ENCODE measurements around the gene RPL10A. TPM values are rescaled to one million over a fixed set of nuclear protein-coding genes. Genes with fewer than 3 reads are reported as not detected.

Gene RPL10A
- total and polyA plus RNA-seq, 2 of the 13 experiments (the other 11 are each of a cell fraction or from before 2014, with no cell fraction given), result 1,854 to 2,726 TPM

DNA sequence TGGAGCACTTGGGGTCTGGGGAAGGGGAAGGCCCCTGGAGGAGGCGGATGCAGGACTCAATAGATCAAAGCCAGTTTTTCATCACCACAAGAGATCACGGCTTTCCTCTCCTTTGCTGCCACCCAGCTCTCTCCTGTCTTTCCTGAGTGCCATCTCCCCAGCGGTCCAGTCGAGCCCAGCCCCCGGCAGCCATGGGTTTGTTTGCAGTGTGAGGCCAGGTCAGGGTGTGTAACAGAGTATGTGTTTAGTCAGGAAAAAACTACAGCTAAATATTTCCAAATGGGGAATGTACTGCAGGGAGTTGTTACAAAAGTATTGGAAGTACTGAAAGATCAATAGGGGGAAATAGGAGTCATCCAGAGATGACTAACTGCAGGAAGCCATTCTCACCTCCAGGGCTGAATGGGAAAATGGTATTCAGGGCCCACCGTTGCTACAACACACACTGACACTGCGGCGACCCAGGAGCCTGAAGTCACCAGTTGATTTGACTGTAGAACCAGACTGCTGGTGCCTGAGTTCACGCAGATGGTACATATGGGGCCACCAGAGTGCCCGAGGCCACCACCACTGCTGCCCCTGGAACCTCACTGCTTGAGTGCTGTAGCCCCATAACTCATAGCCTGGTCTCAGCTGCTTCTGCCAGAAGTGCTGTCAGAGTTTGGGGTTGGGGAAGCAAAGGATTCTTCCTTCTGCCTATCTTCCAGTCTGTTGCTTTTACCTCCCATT, 39.6 kb upstream of the RPL10A start (continued):
- TF ChIP-seq, protein P1, sequence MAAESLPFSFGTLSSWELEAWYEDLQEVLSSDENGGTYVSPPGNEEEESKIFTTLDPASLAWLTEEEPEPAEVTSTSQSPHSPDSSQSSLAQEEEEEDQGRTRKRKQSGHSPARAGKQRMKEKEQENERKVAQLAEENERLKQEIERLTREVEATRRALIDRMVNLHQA (CRISPR knock-in tag; IDR thresholded peaks at IDR 0.05), result no peak
- TF ChIP-seq ZNF577 (CRISPR knock-in tag; IDR thresholded peaks at IDR 0.05; ENCODE audit: borderline replicate concordance, low read depth), result no peak
- TF ChIP-seq ZNF138 (CRISPR knock-in tag; IDR thresholded peaks at IDR 0.05; ENCODE audit: low read depth), result no peak
- no peak for TF ChIP-seq ZNF747 (CRISPR knock-in tag; IDR thresholded peaks at IDR 0.05; ENCODE audit: borderline replicate concordance)
- 0 out of 2 replicates have a peak, but pooled peaks have one; percentile 43 for TF ChIP-seq WIZ (CRISPR knock-in tag; IDR thresholded peaks at IDR 0.05)
- no peak for TF ChIP-seq ZFP36L1 (CRISPR knock-in tag; IDR thresholded peaks at IDR 0.05)
- TF ChIP-seq, protein P2, sequence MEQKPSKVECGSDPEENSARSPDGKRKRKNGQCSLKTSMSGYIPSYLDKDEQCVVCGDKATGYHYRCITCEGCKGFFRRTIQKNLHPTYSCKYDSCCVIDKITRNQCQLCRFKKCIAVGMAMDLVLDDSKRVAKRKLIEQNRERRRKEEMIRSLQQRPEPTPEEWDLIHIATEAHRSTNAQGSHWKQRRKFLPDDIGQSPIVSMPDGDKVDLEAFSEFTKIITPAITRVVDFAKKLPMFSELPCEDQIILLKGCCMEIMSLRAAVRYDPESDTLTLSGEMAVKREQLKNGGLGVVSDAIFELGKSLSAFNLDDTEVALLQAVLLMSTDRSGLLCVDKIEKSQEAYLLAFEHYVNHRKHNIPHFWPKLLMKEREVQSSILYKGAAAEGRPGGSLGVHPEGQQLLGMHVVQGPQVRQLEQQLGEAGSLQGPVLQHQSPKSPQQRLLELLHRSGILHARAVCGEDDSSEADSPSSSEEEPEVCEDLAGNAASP (CRISPR knock-in tag; IDR thresholded peaks at IDR 0.05; ENCODE audit: borderline replicate concordance), result peak; percentile 77; the same call in 1 of the 2 replicates
- TF ChIP-seq SP140L (CRISPR knock-in tag; IDR thresholded peaks at IDR 0.05; ENCODE audit: borderline replicate concordance), result no peak
- peak; percentile 70 for TF ChIP-seq HDAC2 (CRISPR knock-in tag; IDR thresholded peaks at IDR 0.05)
- no peak for TF ChIP-seq PLSCR1 (CRISPR knock-in tag; IDR thresholded peaks at IDR 0.05; ENCODE audit: borderline replicate concordance)
- 0 out of 2 replicates have a peak, but pooled peaks have one; percentile 41 for TF ChIP-seq ZNF816 (CRISPR knock-in tag; IDR thresholded peaks at IDR 0.05; ENCODE audit: borderline replicate concordance)
- no peak for TF ChIP-seq HMGXB4 (CRISPR knock-in tag; IDR thresholded peaks at IDR 0.05; ENCODE audit: borderline replicate concordance in 1 of 2, low read depth in 1 of 2)
- TF ChIP-seq ZSCAN9 (CRISPR knock-in tag; IDR thresholded peaks at IDR 0.05; ENCODE audit: borderline replicate concordance), result no peak
- no peak for TF ChIP-seq ZNF256 (CRISPR knock-in tag; conservative IDR thresholded peaks at IDR 0.05)
- TF ChIP-seq EZH2 (conservative IDR thresholded peaks at IDR 0.05; ENCODE audit: low read depth, low read length), result no peak
- TF ChIP-seq ISL2 (CRISPR knock-in tag; IDR thresholded peaks at IDR 0.05), result peak; percentile 57; the same call in 1 of the 2 replicates
- no peak for TF ChIP-seq REXO4 (CRISPR knock-in tag; IDR thresholded peaks at IDR 0.05; ENCODE audit: borderline replicate concordance)
- TF ChIP-seq ZNF563 (CRISPR knock-in tag; IDR thresholded peaks at IDR 0.05), result no peak
- TF ChIP-seq CHCHD3 (CRISPR knock-in tag; IDR thresholded peaks at IDR 0.05), result no peak
- TF ChIP-seq FOSL2 (CRISPR knock-in tag; IDR thresholded peaks at IDR 0.05), result peak; percentile 72
- TF ChIP-seq FOXO1 (CRISPR knock-in tag; IDR thresholded peaks at IDR 0.05), result 0 out of 2 replicates have a peak, but pooled peaks have one; percentile 10
- TF ChIP-seq, protein P3, sequence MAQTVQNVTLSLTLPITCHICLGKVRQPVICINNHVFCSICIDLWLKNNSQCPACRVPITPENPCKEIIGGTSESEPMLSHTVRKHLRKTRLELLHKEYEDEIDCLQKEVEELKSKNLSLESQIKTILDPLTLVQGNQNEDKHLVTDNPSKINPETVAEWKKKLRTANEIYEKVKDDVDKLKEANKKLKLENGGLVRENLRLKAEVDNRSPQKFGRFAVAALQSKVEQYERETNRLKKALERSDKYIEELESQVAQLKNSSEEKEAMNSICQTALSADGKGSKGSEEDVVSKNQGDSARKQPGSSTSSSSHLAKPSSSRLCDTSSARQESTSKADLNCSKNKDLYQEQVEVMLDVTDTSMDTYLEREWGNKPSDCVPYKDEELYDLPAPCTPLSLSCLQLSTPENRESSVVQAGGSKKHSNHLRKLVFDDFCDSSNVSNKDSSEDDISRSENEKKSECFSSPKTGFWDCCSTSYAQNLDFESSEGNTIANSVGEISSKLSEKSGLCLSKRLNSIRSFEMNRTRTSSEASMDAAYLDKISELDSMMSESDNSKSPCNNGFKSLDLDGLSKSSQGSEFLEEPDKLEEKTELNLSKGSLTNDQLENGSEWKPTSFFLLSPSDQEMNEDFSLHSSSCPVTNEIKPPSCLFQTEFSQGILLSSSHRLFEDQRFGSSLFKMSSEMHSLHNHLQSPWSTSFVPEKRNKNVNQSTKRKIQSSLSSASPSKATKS (CRISPR knock-in tag; IDR thresholded peaks at IDR 0.05), result no peak
